Measurements from ENCODE around the gene SMTNL1.

The SMTNL1 gene

GRCh38 chr11:57536947-57537619 lies at the start of gene SMTNL1:
Gene SMTNL1 (plus strand): TSS chr11:57537595. CDS start chr11:57542643, 5,048 bp downstream.
- no peak for DNase-seq

- no peak for DNase-seq
Observed at GRCh38 chr11:57487920-57488659, 49.3 kb upstream of the SMTNL1 start.

- DNase-seq = no peak
Observed at GRCh38 chr11:57490456-57491248, 46.7 kb upstream of the SMTNL1 start.

- DNase-seq = peak; percentile 12
Observed at GRCh38 chr11:57491371-57492061, 45.9 kb upstream of the SMTNL1 start.

- DNase-seq = peak; percentile 62
Observed at GRCh38 chr11:57493507-57494503, 43.6 kb upstream of the SMTNL1 start.

- no peak for DNase-seq
Observed at GRCh38 chr11:57496109-57496820, 41.1 kb upstream of the SMTNL1 start.

GRCh38 chr11:57497303-57498247 lies 39.8 kb upstream of the SMTNL1 start:
- no peak for DNase-seq

- no peak for DNase-seq
Observed at GRCh38 chr11:57498540-57498939, 38.9 kb upstream of the SMTNL1 start.

GRCh38 chr11:57499413-57499982 lies 37.9 kb upstream of the SMTNL1 start:
- DNase-seq = no peak

GRCh38 chr11:57499983-57500461 lies 37.4 kb upstream of the SMTNL1 start:
- no peak for DNase-seq

- DNase-seq = no peak
Observed at GRCh38 chr11:57500515-57500914, 36.9 kb upstream of the SMTNL1 start.

GRCh38 chr11:57500926-57501325 lies 36.5 kb upstream of the SMTNL1 start:
- DNase-seq = no peak

GRCh38 chr11:57501953-57502352 lies 35.4 kb upstream of the SMTNL1 start:
- no peak for DNase-seq

- DNase-seq = no peak
Observed at GRCh38 chr11:57502376-57502775, 35.0 kb upstream of the SMTNL1 start.

- DNase-seq = no peak
Observed at GRCh38 chr11:57502870-57503269, 34.5 kb upstream of the SMTNL1 start.

- DNase-seq = no peak
Observed at GRCh38 chr11:57504511-57504910, 32.9 kb upstream of the SMTNL1 start.

- no peak for DNase-seq
Observed at GRCh38 chr11:57506522-57506921, 30.9 kb upstream of the SMTNL1 start.

- no peak for DNase-seq
Observed at GRCh38 chr11:57508341-57509170, 28.8 kb upstream of the SMTNL1 start.

Measured in activated effector memory CD4-positive, alpha-beta T cell treated with Interleukin-2 at 50 U/mL for 16 hours (primary cell).